NCI-H446 treated with DMSO at 0.1 percent for 48 hours (cell line): ENCODE measurements around the gene HDAC4.

ENCODE experiments used
- DNase-seq: peaks from one replicate; lab custom pipeline; 2025; lab: John Stamatoyannopoulos, UW

The HDAC4 gene

GRCh38 chr2:239396881-239397681 is 3.7 kb downstream of the HDAC4 start:
- no peak for DNase-seq

- no peak for DNase-seq
These were observed 5.3 kb downstream of the HDAC4 start for GRCh38 chr2:239395524-239395923.

GRCh38 chr2:239394978-239395377 is 5.8 kb downstream of the HDAC4 start:
- DNase-seq: no peak

GRCh38 chr2:239394346-239394945 is 6.4 kb downstream of the HDAC4 start:
- no peak for DNase-seq

- no peak for DNase-seq
These were observed 6.9 kb downstream of the HDAC4 start for GRCh38 chr2:239393941-239394340.

GRCh38 chr2:239393388-239393940 is 7.4 kb downstream of the HDAC4 start:
- no peak for DNase-seq

GRCh38 chr2:239392688-239393387 is 8.0 kb downstream of the HDAC4 start:
- DNase-seq: no peak

GRCh38 chr2:239392072-239392357 is 8.8 kb downstream of the HDAC4 start:
- DNase-seq: no peak

GRCh38 chr2:239391286-239392071 is 9.3 kb downstream of the HDAC4 start:
- DNase-seq: no peak

GRCh38 chr2:239390546-239391285 is 10.1 kb downstream of the HDAC4 start:
- DNase-seq: no peak

- no peak for DNase-seq
These were observed 11.1 kb downstream of the HDAC4 start for GRCh38 chr2:239389414-239390329.

- DNase-seq: no peak
These were observed 12.3 kb downstream of the HDAC4 start for GRCh38 chr2:239388236-239389151.

GRCh38 chr2:239387811-239388210 is 13.0 kb downstream of the HDAC4 start:
- DNase-seq: no peak

- DNase-seq: no peak
These were observed 13.9 kb downstream of the HDAC4 start for GRCh38 chr2:239386872-239387445.

GRCh38 chr2:239386001-239386670 is 14.7 kb downstream of the HDAC4 start:
- no peak for DNase-seq

- DNase-seq: no peak
These were observed 15.5 kb downstream of the HDAC4 start for GRCh38 chr2:239385096-239386000.

- DNase-seq: no peak
These were observed 17.1 kb downstream of the HDAC4 start for GRCh38 chr2:239383759-239384156.
